Mucosa of rectum (tissue), 2 donors: Measurements from ENCODE around the gene LILRA6.
A peak's percentile ranks its signal among the peaks of the same experiment; 100 is the strongest.

Experiments
- H3K27ac ChIP-seq, 2 donors: one replicate each; pipeline ENCODE4 v1.7.0; 2013; ENCODE audit warnings: inconsistent platforms in 2 of 2, low read depth in 2 of 2, low read length in 2 of 2
- H3K27me3 ChIP-seq, 2 donors: one replicate each; pipeline ENCODE4 v1.7.0; 2013; ENCODE audit warnings: low read length in 2 of 2; ENCODE audit not compliant: control insufficient read depth in 2 of 2, insufficient read depth in 2 of 2
- H3K36me3 ChIP-seq, 2 donors: one replicate each; pipeline ENCODE4 v1.7.0; 2013; ENCODE audit warnings: low read length in 2 of 2; ENCODE audit not compliant: control insufficient read depth in 2 of 2, insufficient read depth in 2 of 2
- H3K4me1 ChIP-seq, 2 donors: one replicate each; pipeline ENCODE4 v1.7.0; 2013; ENCODE audit warnings: low read length in 2 of 2, mild to moderate bottlenecking in 1 of 2; ENCODE audit not compliant: control insufficient read depth in 2 of 2, insufficient read depth in 2 of 2
- H3K4me3 ChIP-seq, 2 donors: one replicate each; pipeline ENCODE4 v1.7.0; 2013; ENCODE audit warnings: low read length in 2 of 2
- H3K9ac ChIP-seq, 2 donors: one replicate each; pipeline ENCODE4 v1.7.0; 2013; ENCODE audit warnings: low read length in 2 of 2, low read depth in 1 of 2, mild to moderate bottlenecking in 1 of 2
- H3K9me3 ChIP-seq, 2 donors: one replicate each; pipeline ENCODE4 v1.7.0; 2013; ENCODE audit warnings: low read length in 2 of 2; ENCODE audit not compliant: control insufficient read depth in 2 of 2
- donor health status: healthy.
- donor health status: Normal muscosa, but diverticular disease.

The LILRA6 gene

GRCh38 chr19:54268936-54269335 is 26.3 kb upstream of the LILRA6 start:
- Histone ChIP-seq H3K27ac (no peak overlapping the region), H3K4me1 (no peaks in the 10 kb centered on the region), H3K9ac (no peak overlapping the region), H3K9me3 (no peaks in the 10 kb centered on the region), H3K36me3 (no peaks in the 10 kb centered on the region), H3K27me3 (peaks cover 0 to 3% of the 10 kb centered on the region in 2 donors), H3K4me3 (no peak overlapping the region)

GRCh38 chr19:54266133-54266532 is 23.5 kb upstream of the LILRA6 start:
- no peak overlapping the region for H3K27ac ChIP-seq

GRCh38 chr19:54262470-54262869 is 19.9 kb upstream of the LILRA6 start:
- H3K9ac ChIP-seq, result no peak overlapping the region
- no peak overlapping the region for H3K27ac ChIP-seq
- H3K36me3 ChIP-seq, result no peaks in the 10 kb centered on the region
- H3K4me3 ChIP-seq, result no peak overlapping the region
- H3K27me3 ChIP-seq, result peaks cover 0 to 2% of the 10 kb centered on the region in 2 donors
- H3K9me3 ChIP-seq, result no peaks in the 10 kb centered on the region
- H3K4me1 ChIP-seq, result no peaks in the 10 kb centered on the region

More at GRCh38 chr19:54266133-54266532, 23.5 kb upstream of the LILRA6 start:
- Histone ChIP-seq H3K36me3 (no peaks in the 10 kb centered on the region), H3K4me3 (no peak overlapping the region), H3K27me3 (no peaks in the 10 kb centered on the region), H3K9ac (no peak overlapping the region), H3K9me3 (no peaks in the 10 kb centered on the region), H3K4me1 (no peaks in the 10 kb centered on the region)

GRCh38 chr19:54262066-54262465 is 19.5 kb upstream of the LILRA6 start:
- Histone ChIP-seq H3K9me3 (no peaks in the 10 kb centered on the region), H3K27me3 (peaks cover 0 to 2% of the 10 kb centered on the region in 2 donors), H3K9ac (no peak overlapping the region), H3K4me3 (no peak overlapping the region), H3K36me3 (no peaks in the 10 kb centered on the region), H3K4me1 (no peaks in the 10 kb centered on the region), H3K27ac (no peak overlapping the region)

GRCh38 chr19:54257116-54257480 is 14.5 kb upstream of the LILRA6 start, which contains the start of gene LILRB5:
Gene LILRB5 (minus strand): TSS chr19:54257273. CDS start chr19:54257193, 80 bp downstream.
- Histone ChIP-seq H3K4me3 (peak within 1 kb of the TSS in 1 of 2 donors; percentile 31), H3K27ac (peak within 1 kb of the TSS in 1 of 2 donors; percentile 43), H3K27me3 (peaks cover 0 to 5% of the 10 kb centered on the region in 2 donors), H3K36me3 (no peaks in the 10 kb centered on the region), H3K9me3 (no peaks in the 10 kb centered on the region), H3K4me1 (no peaks in the 10 kb centered on the region), H3K9ac (no peak within 1 kb of the TSS)

GRCh38 chr19:54256250-54257115 is 13.9 kb upstream of the LILRA6 start:
- no peaks in the 10 kb centered on the region for H3K4me1 ChIP-seq
- peak overlapping the region in 1 of 2 donors; percentile 31 for H3K4me3 ChIP-seq
- H3K36me3 ChIP-seq, result no peaks in the 10 kb centered on the region
- H3K9ac ChIP-seq, result no peak overlapping the region
- H3K27ac ChIP-seq, result peak overlapping the region in 1 of 2 donors; percentile 43
- H3K27me3 ChIP-seq, result peaks cover 0 to 5% of the 10 kb centered on the region in 2 donors
- no peaks in the 10 kb centered on the region for H3K9me3 ChIP-seq

GRCh38 chr19:54255105-54255775 is 12.7 kb upstream of the LILRA6 start:
- H3K9me3 ChIP-seq, result no peaks in the 10 kb centered on the region
- no peaks in the 10 kb centered on the region for H3K4me1 ChIP-seq
- H3K4me3 ChIP-seq, result peak overlapping the region in 1 of 2 donors; percentile 31
- peak overlapping the region in 1 of 2 donors; percentile 32 for H3K27ac ChIP-seq
- no peaks in the 10 kb centered on the region for H3K36me3 ChIP-seq
- H3K27me3 ChIP-seq, result peaks cover 0 to 5% of the 10 kb centered on the region in 2 donors
- no peak overlapping the region for H3K9ac ChIP-seq

- no peak overlapping the region for H3K4me3 ChIP-seq
- peaks cover 0 to 5% of the 10 kb centered on the region in 2 donors for H3K27me3 ChIP-seq
- no peak overlapping the region for H3K27ac ChIP-seq
Observed at GRCh38 chr19:54254195-54254906, 11.8 kb upstream of the LILRA6 start.

GRCh38 chr19:54253331-54254194 is 11.0 kb upstream of the LILRA6 start:
- Histone ChIP-seq H3K4me3 (no peak overlapping the region), H3K27me3 (peaks cover 0 to 5% of the 10 kb centered on the region in 2 donors), H3K4me1 (no peaks in the 10 kb centered on the region), H3K9me3 (no peaks in the 10 kb centered on the region), H3K36me3 (no peaks in the 10 kb centered on the region), H3K9ac (no peak overlapping the region), H3K27ac (no peak overlapping the region)

More at GRCh38 chr19:54254195-54254906, 11.8 kb upstream of the LILRA6 start:
- no peaks in the 10 kb centered on the region for H3K9me3 ChIP-seq
- H3K36me3 ChIP-seq, result no peaks in the 10 kb centered on the region
- no peaks in the 10 kb centered on the region for H3K4me1 ChIP-seq
- H3K9ac ChIP-seq, result no peak overlapping the region
